Measurements from ENCODE around the gene UTP14A.
A peak's percentile ranks its signal among the peaks of the same experiment; 100 is the strongest.

The UTP14A gene

GRCh38 chrX:129934952-129935351 lies 29.0 kb downstream of the UTP14A start:
- DNase-seq, result no peak
- H3K4me3 ChIP-seq (ENCODE audit: low read depth, low read length), result no peak overlapping the region
- H3K27ac ChIP-seq, result no peak overlapping the region
- H3K36me3 ChIP-seq (replicated peaks), result no peaks in the 10 kb centered on the region
- TF ChIP-seq, protein P1, sequence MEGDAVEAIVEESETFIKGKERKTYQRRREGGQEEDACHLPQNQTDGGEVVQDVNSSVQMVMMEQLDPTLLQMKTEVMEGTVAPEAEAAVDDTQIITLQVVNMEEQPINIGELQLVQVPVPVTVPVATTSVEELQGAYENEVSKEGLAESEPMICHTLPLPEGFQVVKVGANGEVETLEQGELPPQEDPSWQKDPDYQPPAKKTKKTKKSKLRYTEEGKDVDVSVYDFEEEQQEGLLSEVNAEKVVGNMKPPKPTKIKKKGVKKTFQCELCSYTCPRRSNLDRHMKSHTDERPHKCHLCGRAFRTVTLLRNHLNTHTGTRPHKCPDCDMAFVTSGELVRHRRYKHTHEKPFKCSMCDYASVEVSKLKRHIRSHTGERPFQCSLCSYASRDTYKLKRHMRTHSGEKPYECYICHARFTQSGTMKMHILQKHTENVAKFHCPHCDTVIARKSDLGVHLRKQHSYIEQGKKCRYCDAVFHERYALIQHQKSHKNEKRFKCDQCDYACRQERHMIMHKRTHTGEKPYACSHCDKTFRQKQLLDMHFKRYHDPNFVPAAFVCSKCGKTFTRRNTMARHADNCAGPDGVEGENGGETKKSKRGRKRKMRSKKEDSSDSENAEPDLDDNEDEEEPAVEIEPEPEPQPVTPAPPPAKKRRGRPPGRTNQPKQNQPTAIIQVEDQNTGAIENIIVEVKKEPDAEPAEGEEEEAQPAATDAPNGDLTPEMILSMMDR (IDR thresholded peaks at IDR 0.05; ENCODE audit: low read depth, low read length, missing control alignments), result no peak
- H3K27me3 ChIP-seq (replicated peaks), result no peaks in the 10 kb centered on the region
- in situ Hi-C loops (cut with HindIII; ENCODE audit: low pct_ligation_motif_present, low sequenced_read_pairs), result no loop called here

DNA sequence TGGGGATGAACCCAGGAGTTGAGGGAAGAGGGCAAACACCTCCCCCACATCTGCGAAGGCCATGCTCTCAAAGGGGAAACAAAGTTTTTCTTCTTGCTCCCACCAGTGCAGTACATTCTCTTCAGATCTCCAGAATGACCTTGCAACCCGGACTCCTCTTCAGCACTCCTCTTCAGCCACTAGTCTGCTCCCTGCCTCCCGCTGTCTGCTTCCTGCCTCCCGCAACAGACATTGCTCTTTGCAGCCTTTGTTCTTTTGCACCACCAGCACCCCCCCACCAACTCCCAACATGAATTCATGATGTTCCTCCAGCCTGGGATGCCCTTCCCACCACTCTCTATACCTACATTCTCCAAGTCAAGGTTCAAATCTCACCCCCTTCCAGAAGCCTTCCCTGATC lies 32.1 kb downstream of the UTP14A start:
- H3K4me3 ChIP-seq (ENCODE audit: low read depth, low read length), result no peak overlapping the region
- in situ Hi-C loops (cut with HindIII; ENCODE audit: low pct_ligation_motif_present, low sequenced_read_pairs), result no loop called here

DNA sequence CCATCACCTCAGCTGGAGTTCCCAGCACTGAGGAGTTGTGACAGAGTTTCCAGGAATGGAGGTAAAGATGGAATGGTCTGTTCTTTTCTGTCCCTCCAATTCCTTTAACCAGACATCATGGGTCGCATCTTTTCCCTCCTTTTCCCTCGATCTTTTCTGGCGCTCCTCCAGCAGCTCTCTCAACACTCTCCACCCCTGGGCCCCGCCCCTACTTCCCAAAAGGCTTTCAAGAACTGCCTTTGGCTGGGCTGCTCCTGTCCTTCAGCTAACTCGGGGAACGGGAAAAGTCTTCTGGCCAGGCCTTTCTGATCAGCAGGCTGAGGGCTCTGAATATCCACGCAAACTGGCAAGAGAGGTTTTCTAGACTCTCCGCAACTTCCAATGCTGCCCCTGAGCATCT lies 34.0 kb downstream of the UTP14A start:
- Histone ChIP-seq H3K4me3 (ENCODE audit: low read depth, low read length) (no peak overlapping the region), H3K27me3 (replicated peaks) (no peaks in the 10 kb centered on the region), H3K36me3 (replicated peaks) (no peaks in the 10 kb centered on the region), H3K27ac (no peak overlapping the region)
- no peak for DNase-seq
- TF ChIP-seq, protein P1 (IDR thresholded peaks at IDR 0.05; ENCODE audit: low read depth, low read length, missing control alignments), result no peak
- in situ Hi-C loops (cut with HindIII; ENCODE audit: low pct_ligation_motif_present, low sequenced_read_pairs), result no loop called here

More for the DNA sequence above, 32.1 kb downstream of the UTP14A start:
- no peak for DNase-seq
- Histone ChIP-seq H3K27ac (no peak overlapping the region), H3K36me3 (replicated peaks) (no peaks in the 10 kb centered on the region), H3K27me3 (replicated peaks) (no peaks in the 10 kb centered on the region)
- TF ChIP-seq, protein P1 (IDR thresholded peaks at IDR 0.05; ENCODE audit: low read depth, low read length, missing control alignments), result no peak

DNA sequence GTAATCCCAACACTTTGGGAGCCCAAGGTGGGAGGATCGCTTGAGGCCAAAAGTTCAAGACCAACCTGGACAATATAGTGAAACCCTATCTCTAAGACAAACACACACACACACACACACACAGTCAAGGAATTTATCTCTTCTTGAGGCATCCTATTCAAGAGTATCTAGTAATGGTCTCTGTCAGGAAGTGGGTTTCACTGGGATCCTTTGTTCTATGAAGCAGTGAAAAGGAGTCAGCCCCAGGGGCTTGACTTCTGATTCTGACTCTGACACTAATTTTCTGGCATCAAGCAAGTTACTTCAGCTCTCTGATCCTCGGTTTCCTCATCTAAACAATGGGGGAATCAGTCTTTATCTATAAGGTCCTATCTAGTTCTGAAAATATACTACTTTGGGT lies 34.8 kb downstream of the UTP14A start:
- TF ChIP-seq, protein P1 (IDR thresholded peaks at IDR 0.05; ENCODE audit: low read depth, low read length, missing control alignments), result no peak
- H3K27me3 ChIP-seq (replicated peaks), result no peaks in the 10 kb centered on the region
- H3K36me3 ChIP-seq (replicated peaks), result no peaks in the 10 kb centered on the region
- in situ Hi-C loops (cut with HindIII; ENCODE audit: low pct_ligation_motif_present, low sequenced_read_pairs), result no loop called here
- H3K4me3 ChIP-seq (ENCODE audit: low read depth, low read length), result no peak overlapping the region
- DNase-seq, result no peak
- H3K27ac ChIP-seq, result no peak overlapping the region

GRCh38 chrX:129945131-129945530 lies 39.2 kb downstream of the UTP14A start:
- in situ Hi-C loops (cut with HindIII; ENCODE audit: low pct_ligation_motif_present, low sequenced_read_pairs), result no loop called here
- no peaks in the 10 kb centered on the region for H3K27me3 ChIP-seq (replicated peaks)
- TF ChIP-seq, protein P1 (IDR thresholded peaks at IDR 0.05; ENCODE audit: low read depth, low read length, missing control alignments), result no peak
- no peak overlapping the region for H3K27ac ChIP-seq
- H3K36me3 ChIP-seq (replicated peaks), result no peaks in the 10 kb centered on the region
- no peak overlapping the region for H3K4me3 ChIP-seq (ENCODE audit: low read depth, low read length)
- DNase-seq, result no peak

GRCh38 chrX:129953334-129953648 lies 47.3 kb downstream of the UTP14A start:
- DNase-seq, result no peak
- no peaks in the 10 kb centered on the region for H3K27me3 ChIP-seq (replicated peaks)
- H3K4me3 ChIP-seq (ENCODE audit: low read depth, low read length), result peak overlapping the region; percentile 45
- H3K27ac ChIP-seq, result no peak overlapping the region
- no peaks in the 10 kb centered on the region for H3K36me3 ChIP-seq (replicated peaks)
- in situ Hi-C loops (cut with HindIII; ENCODE audit: low pct_ligation_motif_present, low sequenced_read_pairs), result no loop called here
- TF ChIP-seq, protein P1 (IDR thresholded peaks at IDR 0.05; ENCODE audit: low read depth, low read length, missing control alignments), result no peak

Measured in brain microvascular endothelial cell (primary cell).